NT2/D1 (cell line): ENCODE measurements around the gene DPM3.
A peak's percentile ranks its signal among the peaks of the same experiment; 100 is the strongest.

Source experiments
- DNase-seq: peaks from one replicate; pipeline ENCODE4 v3.0.0-alpha.2; 2011; ENCODE audit warnings: low read depth, low spot score
- H3K27me3 ChIP-seq: 2 replicates; pipeline ENCODE4 v1.6.0; 2011; ENCODE audit warnings: mild to moderate bottlenecking; ENCODE audit not compliant: insufficient read length, insufficient read depth
- H3K36me3 ChIP-seq: 2 replicates; pipeline ENCODE4 v1.6.1; 2011; ENCODE audit warnings: mild to moderate bottlenecking, low read length, mixed read lengths; ENCODE audit not compliant: insufficient read depth, insufficient read length
- H3K4me1 ChIP-seq: 2 replicates; pipeline ENCODE4 v1.5.1; 2011; ENCODE audit not compliant: insufficient read depth, insufficient read length
- H3K4me3 ChIP-seq: 2 replicates; pipeline ENCODE4 v1.5.1; 2011; ENCODE audit warnings: low read depth; ENCODE audit not compliant: insufficient read length
- H3K9ac ChIP-seq: 2 replicates; pipeline ENCODE4 v1.6.0; 2011; ENCODE audit warnings: low read depth; ENCODE audit not compliant: insufficient read length
- H3K9me3 ChIP-seq: 2 replicates; pipeline ENCODE4 v1.5.1; 2011; ENCODE audit warnings: mild to moderate bottlenecking, low read length; ENCODE audit not compliant: insufficient read depth
- SUZ12 ChIP-seq: IDR thresholded peaks from 2 replicates; pipeline ENCODE4 v1.6.1; 2011; ENCODE audit not compliant: insufficient read length, insufficient read depth; ENCODE audit errors: extremely low read depth
- YY1 ChIP-seq: IDR thresholded peaks from 2 replicates; pipeline ENCODE4 v1.6.1; 2011; ENCODE audit not compliant: insufficient read length, insufficient read depth
- ZNF274 ChIP-seq: IDR thresholded peaks from 2 replicates; pipeline ENCODE4 v1.6.1; 2011; ENCODE audit warnings: mild to moderate bottlenecking, low read depth, low read length

DPM3 gene

GRCh38 chr1:155174324-155175280 lies 34.3 kb upstream of the DPM3 start:
- Histone ChIP-seq H3K4me3 (peak overlapping the region; percentile 91), H3K9ac (peak overlapping the region; percentile 81), H3K9me3 (no peaks in the 10 kb centered on the region), H3K4me1 (peaks cover 13% of the 10 kb centered on the region), H3K27me3 (peaks cover 8% of the 10 kb centered on the region), H3K36me3 (peaks cover 52% of the 10 kb centered on the region)
- no peak for TF ChIP-seq SUZ12
- no peak for TF ChIP-seq ZNF274
- TF ChIP-seq YY1 = no peak
- DNase-seq = no peak

- H3K4me3 ChIP-seq = peak within 1 kb of the TSS; percentile 91
- peaks cover 13% of the 10 kb centered on the region for H3K4me1 ChIP-seq
- peaks cover 8% of the 10 kb centered on the region for H3K27me3 ChIP-seq
- H3K9ac ChIP-seq = peak within 1 kb of the TSS; percentile 96
- no peaks in the 10 kb centered on the region for H3K9me3 ChIP-seq
- TF ChIP-seq YY1 (no peak), SUZ12 (no peak), ZNF274 (no peak)
- peaks cover 52% of the 10 kb centered on the region for H3K36me3 ChIP-seq
- no peak for DNase-seq
These were observed 33.4 kb upstream of the DPM3 start, which contains the start of gene TRIM46 for GRCh38 chr1:155173478-155174323. TRIM46 (plus strand) TSS chr1:155173849; CDS start chr1:155173967, 118 bp downstream.

- Histone ChIP-seq H3K27me3 (peaks cover 8% of the 10 kb centered on the region), H3K9me3 (no peaks in the 10 kb centered on the region), H3K36me3 (peaks cover 50% of the 10 kb centered on the region), H3K9ac (peak within 1 kb of the TSS; percentile 96), H3K4me1 (peaks cover 13% of the 10 kb centered on the region), H3K4me3 (peak within 1 kb of the TSS; percentile 91)
- no peak for TF ChIP-seq YY1
- no peak for TF ChIP-seq SUZ12
- TF ChIP-seq ZNF274 = no peak
- peak; percentile 99 for DNase-seq
These were observed 32.6 kb upstream of the DPM3 start, which contains the start of gene KRTCAP2 for GRCh38 chr1:155172732-155173477. KRTCAP2 (minus strand) TSS chr1:155173304; CDS start chr1:155173224, 80 bp downstream.

GRCh38 chr1:155171836-155172731 lies 31.8 kb upstream of the DPM3 start:
- H3K4me1 ChIP-seq = peaks cover 14% of the 10 kb centered on the region
- no peaks in the 10 kb centered on the region for H3K9me3 ChIP-seq
- no peak for TF ChIP-seq ZNF274
- no peak for TF ChIP-seq SUZ12
- no peak for TF ChIP-seq YY1
- no peak for DNase-seq
- peaks cover 42% of the 10 kb centered on the region for H3K36me3 ChIP-seq
- H3K27me3 ChIP-seq = peaks cover 8% of the 10 kb centered on the region
- H3K4me3 ChIP-seq = peak overlapping the region; percentile 91
- H3K9ac ChIP-seq = peak overlapping the region; percentile 96

GRCh38 chr1:155170806-155171205 lies 30.5 kb upstream of the DPM3 start:
- H3K9ac ChIP-seq = no peak overlapping the region
- H3K4me3 ChIP-seq = no peak overlapping the region
- no peaks in the 10 kb centered on the region for H3K9me3 ChIP-seq
- DNase-seq = no peak
- TF ChIP-seq YY1 = no peak
- TF ChIP-seq SUZ12 = no peak
- no peak for TF ChIP-seq ZNF274
- H3K36me3 ChIP-seq = peaks cover 38% of the 10 kb centered on the region
- peaks cover 18% of the 10 kb centered on the region for H3K4me1 ChIP-seq
- H3K27me3 ChIP-seq = peaks cover 8% of the 10 kb centered on the region

- Histone ChIP-seq H3K4me3 (no peak overlapping the region), H3K36me3 (peaks cover 38% of the 10 kb centered on the region), H3K27me3 (peaks cover 6% of the 10 kb centered on the region), H3K4me1 (peaks cover 21% of the 10 kb centered on the region), H3K9ac (no peak overlapping the region), H3K9me3 (no peaks in the 10 kb centered on the region)
- DNase-seq = no peak
- no peak for TF ChIP-seq YY1
- no peak for TF ChIP-seq SUZ12
- no peak for TF ChIP-seq ZNF274
These were observed 29.9 kb upstream of the DPM3 start for GRCh38 chr1:155170101-155170785.
